Skeletal muscle tissue (tissue), 4 donors: Measurements from ENCODE around the gene ATRX. TPM values are rescaled to one million over a fixed set of nuclear protein-coding genes. Genes with fewer than 3 reads are reported as not detected.
"Not testable (repeated sequence)": the region's sequence is repeated elsewhere in the genome, so short reads cannot be mapped to it uniquely, and the experiment has no call there.

Experiments
- H3K27ac ChIP-seq: one replicate; pipeline ENCODE4 v1.7.0; 2013; ENCODE audit warnings: mild to moderate bottlenecking, low read depth, low read length, inconsistent platforms
- H3K27me3 ChIP-seq, 3 donors: one replicate each; pipeline ENCODE4 v1.7.0; 2013; ENCODE audit warnings: low read length in 3 of 3; ENCODE audit not compliant: control insufficient read depth in 3 of 3, insufficient read depth in 3 of 3
- H3K36me3 ChIP-seq, 3 donors: one replicate each; pipeline ENCODE4 v1.7.0; 2013; ENCODE audit warnings: low read length in 3 of 3; ENCODE audit not compliant: control insufficient read depth in 3 of 3, insufficient read depth in 3 of 3
- H3K4me1 ChIP-seq, 3 donors: one replicate each; pipeline ENCODE4 v1.7.0; 2013; ENCODE audit warnings: low read length in 3 of 3, mild to moderate bottlenecking in 3 of 3; ENCODE audit not compliant: control insufficient read depth in 3 of 3, insufficient read depth in 3 of 3
- H3K4me3 ChIP-seq, 3 donors: one replicate each; pipeline ENCODE4 v1.7.0; 2013; ENCODE audit warnings: low read length in 3 of 3
- H3K9ac ChIP-seq, 3 donors: one replicate each; pipeline ENCODE4 v1.7.0; 2013; ENCODE audit warnings: low read length in 3 of 3, mild to moderate bottlenecking in 3 of 3, moderate library complexity in 2 of 3, low read depth in 1 of 3
- H3K9me3 ChIP-seq, 3 donors: one replicate each; pipeline ENCODE4 v1.7.0; 2013; ENCODE audit warnings: low read length in 3 of 3; ENCODE audit not compliant: control insufficient read depth in 3 of 3
- total RNA-seq: library from RNA; depleted of rRNA; stranded (reverse); fragments of >200 nt; gene quantifications from one replicate; pipeline ENCODE4 v1.2.3, GENCODE V29; 2014
- donor health status: Osteomylitis.

ATRX gene, protein sequence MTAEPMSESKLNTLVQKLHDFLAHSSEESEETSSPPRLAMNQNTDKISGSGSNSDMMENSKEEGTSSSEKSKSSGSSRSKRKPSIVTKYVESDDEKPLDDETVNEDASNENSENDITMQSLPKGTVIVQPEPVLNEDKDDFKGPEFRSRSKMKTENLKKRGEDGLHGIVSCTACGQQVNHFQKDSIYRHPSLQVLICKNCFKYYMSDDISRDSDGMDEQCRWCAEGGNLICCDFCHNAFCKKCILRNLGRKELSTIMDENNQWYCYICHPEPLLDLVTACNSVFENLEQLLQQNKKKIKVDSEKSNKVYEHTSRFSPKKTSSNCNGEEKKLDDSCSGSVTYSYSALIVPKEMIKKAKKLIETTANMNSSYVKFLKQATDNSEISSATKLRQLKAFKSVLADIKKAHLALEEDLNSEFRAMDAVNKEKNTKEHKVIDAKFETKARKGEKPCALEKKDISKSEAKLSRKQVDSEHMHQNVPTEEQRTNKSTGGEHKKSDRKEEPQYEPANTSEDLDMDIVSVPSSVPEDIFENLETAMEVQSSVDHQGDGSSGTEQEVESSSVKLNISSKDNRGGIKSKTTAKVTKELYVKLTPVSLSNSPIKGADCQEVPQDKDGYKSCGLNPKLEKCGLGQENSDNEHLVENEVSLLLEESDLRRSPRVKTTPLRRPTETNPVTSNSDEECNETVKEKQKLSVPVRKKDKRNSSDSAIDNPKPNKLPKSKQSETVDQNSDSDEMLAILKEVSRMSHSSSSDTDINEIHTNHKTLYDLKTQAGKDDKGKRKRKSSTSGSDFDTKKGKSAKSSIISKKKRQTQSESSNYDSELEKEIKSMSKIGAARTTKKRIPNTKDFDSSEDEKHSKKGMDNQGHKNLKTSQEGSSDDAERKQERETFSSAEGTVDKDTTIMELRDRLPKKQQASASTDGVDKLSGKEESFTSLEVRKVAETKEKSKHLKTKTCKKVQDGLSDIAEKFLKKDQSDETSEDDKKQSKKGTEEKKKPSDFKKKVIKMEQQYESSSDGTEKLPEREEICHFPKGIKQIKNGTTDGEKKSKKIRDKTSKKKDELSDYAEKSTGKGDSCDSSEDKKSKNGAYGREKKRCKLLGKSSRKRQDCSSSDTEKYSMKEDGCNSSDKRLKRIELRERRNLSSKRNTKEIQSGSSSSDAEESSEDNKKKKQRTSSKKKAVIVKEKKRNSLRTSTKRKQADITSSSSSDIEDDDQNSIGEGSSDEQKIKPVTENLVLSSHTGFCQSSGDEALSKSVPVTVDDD (N-terminal part only)
- 77.2 TPM for total RNA-seq

DNA sequence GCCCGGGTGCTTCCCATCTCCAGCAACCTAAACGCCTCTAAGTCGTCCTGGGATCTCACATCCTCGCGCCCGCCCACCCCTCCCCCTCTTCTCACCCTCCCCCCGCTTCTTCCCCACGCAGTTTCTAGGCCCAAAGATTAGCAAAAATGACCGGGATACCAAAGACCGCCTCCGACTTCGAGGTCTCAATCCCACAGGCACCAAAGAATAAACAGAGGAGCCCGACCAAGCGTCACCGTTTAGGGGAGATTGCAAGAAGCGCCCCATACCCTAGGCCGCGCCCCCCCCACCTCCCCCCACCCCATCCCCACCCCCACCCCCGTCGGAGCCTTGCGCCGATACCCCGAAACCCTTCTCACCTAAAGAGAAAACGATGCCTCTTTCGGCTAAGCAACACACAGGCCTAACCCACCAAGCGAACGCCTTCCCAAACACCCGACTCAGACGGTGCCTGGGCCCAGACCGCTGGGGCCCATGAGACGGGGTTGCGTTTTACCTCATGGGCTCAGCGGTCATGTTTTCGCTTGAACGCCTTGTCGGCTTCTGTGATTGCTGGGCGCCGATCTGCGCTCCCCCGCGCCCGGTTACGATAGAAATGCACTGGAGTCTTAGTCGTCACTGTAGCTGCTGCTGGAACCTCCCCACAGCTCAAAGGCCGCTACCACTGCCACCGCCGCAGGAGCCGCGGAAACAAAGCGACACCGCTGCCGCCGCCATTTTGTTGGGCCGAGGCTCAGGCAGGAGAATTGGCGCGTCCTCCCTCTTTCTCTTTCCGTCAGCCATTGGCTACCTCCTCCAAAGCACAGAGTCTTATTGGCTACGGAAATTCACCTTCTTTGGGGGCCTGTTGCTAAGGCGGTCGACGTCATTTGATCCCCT lies at the start of gene ATRX:
TSS of gene ATRX (minus strand) at position 731 of the 879 bp plus-strand sequence. CDS start at position 516, 215 bp downstream.
- Histone ChIP-seq H3K9me3 (no peaks in the 10 kb centered on the region), H3K9ac (peak within 1 kb of the TSS; percentile 81 to 89 (median 89)), H3K4me3 (peak within 1 kb of the TSS; percentile 79 to 85 (median 82)), H3K4me1 (peaks cover 0 to 7% (median 0%) of the 10 kb centered on the region in 3 donors), H3K36me3 (no peaks in the 10 kb centered on the region), H3K27ac (peak within 1 kb of the TSS; percentile 88), H3K27me3 (no peaks in the 10 kb centered on the region)

DNA sequence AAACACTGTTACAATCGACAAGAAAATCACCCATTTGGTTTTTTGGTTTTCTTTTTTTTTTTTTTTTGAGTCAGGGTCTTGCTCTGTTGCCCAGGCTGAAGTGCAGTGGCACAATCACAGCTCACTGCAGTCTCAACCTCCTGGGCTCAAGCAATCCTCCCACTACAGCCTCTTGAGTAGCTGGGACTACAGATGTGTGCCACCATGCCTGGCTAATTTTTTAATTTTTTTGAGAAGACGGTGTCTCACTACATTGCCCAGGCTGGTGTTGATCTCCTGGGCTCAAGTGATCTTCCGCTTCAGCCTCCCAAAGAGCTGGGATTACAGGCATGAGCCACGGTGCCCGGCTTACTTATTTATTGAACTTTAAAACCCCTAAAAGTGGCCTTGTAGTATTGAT lies 45.5 kb upstream of the ATRX start:
- H3K9ac ChIP-seq, H3K9me3 ChIP-seq, H3K27ac ChIP-seq, H3K36me3 ChIP-seq, H3K4me1 ChIP-seq, H3K27me3 ChIP-seq, H3K4me3 ChIP-seq: not testable (repeated sequence)

- H3K4me1 ChIP-seq, H3K4me3 ChIP-seq, H3K27me3 ChIP-seq, H3K27ac ChIP-seq, H3K9me3 ChIP-seq, H3K9ac ChIP-seq, H3K36me3 ChIP-seq: not testable (repeated sequence)
Observed at GRCh38 chrX:77821989-77822388, 36.0 kb upstream of the ATRX start.

DNA sequence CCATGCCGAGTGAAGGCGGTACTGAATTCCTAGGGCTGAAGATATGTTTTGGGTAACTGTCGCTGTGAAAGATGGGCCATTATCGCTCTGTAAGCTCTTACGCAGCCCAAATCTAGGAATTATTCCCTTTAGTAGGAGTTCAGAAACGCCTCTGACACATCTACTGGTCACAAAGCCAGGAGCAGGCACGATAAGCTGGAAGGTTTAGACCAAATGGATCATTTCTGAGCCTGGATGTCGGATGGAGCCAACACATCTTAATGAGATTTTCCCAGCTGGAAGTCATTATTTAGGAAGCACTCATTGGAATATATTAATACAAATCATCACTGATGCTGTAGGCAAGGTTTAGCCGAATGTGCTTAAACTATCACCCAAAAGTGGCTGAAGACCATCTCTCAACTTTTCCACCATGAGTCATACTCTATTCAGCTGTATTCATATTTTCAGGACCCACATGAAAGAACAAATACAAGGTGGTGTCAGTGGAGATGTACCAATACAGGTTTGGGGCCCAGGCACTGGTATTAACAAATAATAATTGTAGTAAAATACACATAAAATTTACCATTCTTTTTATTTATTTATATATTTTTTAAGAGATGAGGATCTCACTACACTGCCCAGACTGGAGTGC lies 34.2 kb upstream of the ATRX start:
- H3K4me1 ChIP-seq = no peaks in the 10 kb centered on the region
- H3K4me3 ChIP-seq = no peak overlapping the region
- H3K9ac ChIP-seq = no peak overlapping the region
- H3K9me3 ChIP-seq = peaks cover 0 to 2% (median 0%) of the 10 kb centered on the region in 3 donors
- peaks cover 0 to 4% (median 4%) of the 10 kb centered on the region in 3 donors for H3K36me3 ChIP-seq
- no peaks in the 10 kb centered on the region for H3K27me3 ChIP-seq
- H3K27ac ChIP-seq = no peak overlapping the region

GRCh38 chrX:77814210-77814609 lies 28.2 kb upstream of the ATRX start:
- Histone ChIP-seq H3K9ac (no peak overlapping the region), H3K4me3 (no peak overlapping the region), H3K27me3 (no peaks in the 10 kb centered on the region), H3K36me3 (no peaks in the 10 kb centered on the region), H3K9me3 (peaks cover 0 to 3% (median 0%) of the 10 kb centered on the region in 3 donors), H3K27ac (no peak overlapping the region), H3K4me1 (no peaks in the 10 kb centered on the region)

GRCh38 chrX:77802201-77802600 lies 16.2 kb upstream of the ATRX start:
- Histone ChIP-seq H3K9me3 (no peaks in the 10 kb centered on the region), H3K36me3 (no peaks in the 10 kb centered on the region), H3K27ac (no peak overlapping the region), H3K27me3 (no peaks in the 10 kb centered on the region), H3K4me1 (no peaks in the 10 kb centered on the region), H3K4me3 (no peak overlapping the region), H3K9ac (no peak overlapping the region)

DNA sequence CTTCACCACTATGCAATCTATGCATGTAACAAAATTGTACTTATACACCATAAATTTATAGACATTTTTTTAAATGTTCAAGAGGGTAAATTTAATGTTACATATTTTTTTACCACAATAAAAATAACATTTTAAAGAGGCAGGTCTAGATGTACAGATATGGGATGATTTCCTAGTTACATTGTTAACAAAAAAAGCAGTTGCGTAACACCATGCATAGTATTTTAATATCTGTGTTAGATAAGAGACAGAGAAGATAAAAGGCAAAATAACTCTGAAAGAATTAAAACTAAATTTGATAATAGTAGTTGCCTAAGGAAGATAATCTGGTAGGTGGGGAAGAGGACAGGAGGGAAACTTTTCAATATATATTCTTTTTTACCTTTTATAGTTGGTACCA lies 9.1 kb upstream of the ATRX start:
- H3K4me3 ChIP-seq = no peak overlapping the region
- H3K27me3 ChIP-seq = no peaks in the 10 kb centered on the region
- no peaks in the 10 kb centered on the region for H3K9me3 ChIP-seq
- no peaks in the 10 kb centered on the region for H3K36me3 ChIP-seq
- H3K9ac ChIP-seq = no peak overlapping the region
- H3K4me1 ChIP-seq = no peaks in the 10 kb centered on the region
- H3K27ac ChIP-seq = no peak overlapping the region

- H3K4me3 ChIP-seq = no peak overlapping the region
- H3K4me1 ChIP-seq = no peaks in the 10 kb centered on the region
- no peaks in the 10 kb centered on the region for H3K27me3 ChIP-seq
- H3K9ac ChIP-seq = no peak overlapping the region
- no peak overlapping the region for H3K27ac ChIP-seq
- no peaks in the 10 kb centered on the region for H3K36me3 ChIP-seq
- no peaks in the 10 kb centered on the region for H3K9me3 ChIP-seq
Observed at GRCh38 chrX:77793946-77794345, 7.9 kb upstream of the ATRX start.

- peak overlapping the region in 2 of 3 donors; percentile 13 to 43 for H3K4me3 ChIP-seq
- H3K4me1 ChIP-seq = peaks cover 0 to 7% (median 0%) of the 10 kb centered on the region in 3 donors
Observed at GRCh38 chrX:77788050-77788449, 2.0 kb upstream of the ATRX start.

More at GRCh38 chrX:77788050-77788449, 2.0 kb upstream of the ATRX start:
- H3K9me3 ChIP-seq = no peaks in the 10 kb centered on the region
- no peak overlapping the region for H3K27ac ChIP-seq
- H3K27me3 ChIP-seq = no peaks in the 10 kb centered on the region
- no peaks in the 10 kb centered on the region for H3K36me3 ChIP-seq
- no peak overlapping the region for H3K9ac ChIP-seq
